Activated CD8-positive, alpha-beta T cell treated with anti-CD3 and anti-CD28 coated beads for 36 hours (primary cell): Measurements from ENCODE around the gene CCDC92. TPM values are rescaled to one million over a fixed set of nuclear protein-coding genes. Genes with fewer than 3 reads are reported as not detected.

Experiments used
- ATAC-seq: fragments of 200-7000 bp; cut with Tn5 transposase; one replicate; pipeline ENCODE4 v1.10.0; 2021; ENCODE audit warnings: mild to moderate bottlenecking, moderate library complexity
- CTCF ChIA-PET: fragments of 350-600 bp; sonication (Branson Sonifier 250); formaldehyde crosslinking; loops from one replicate; lab custom pipeline; 2021; ENCODE audit warnings: antibody characterized with exemption; lab: Charles Lee
- POLR2A ChIA-PET: fragments of 350-600 bp; sonication (Branson Sonifier 250); formaldehyde crosslinking; loops from one replicate; lab custom pipeline; 2021; ENCODE audit warnings: antibody characterized with exemption; lab: Charles Lee
- DNase-seq: peaks from one replicate; pipeline ENCODE4 v3.0.0-alpha.2; 2020
- H3K27ac Mint-ChIP-seq: one replicate; pipeline ENCODE4 v1.8.0; 2021; ENCODE audit warnings: mild to moderate bottlenecking, mixed read lengths
- H3K27me3 Mint-ChIP-seq: one replicate; pipeline ENCODE4 v1.8.0; 2021; ENCODE audit warnings: mixed read lengths
- H3K36me3 Mint-ChIP-seq: one replicate; pipeline ENCODE4 v1.8.0; 2021; ENCODE audit warnings: low read depth, mixed read lengths
- H3K4me1 Mint-ChIP-seq: one replicate; pipeline ENCODE4 v1.8.0; 2021; ENCODE audit warnings: low read depth, mixed read lengths
- H3K4me3 Mint-ChIP-seq: one replicate; pipeline ENCODE4 v1.8.0; 2021; ENCODE audit warnings: mild to moderate bottlenecking, moderate library complexity, mixed read lengths
- H3K9me3 Mint-ChIP-seq: one replicate; pipeline ENCODE4 v1.8.0; 2021; ENCODE audit warnings: mixed read lengths
- intact Hi-C: fragments of 100-400 bp; cut with micrococcal nuclease; formaldehyde crosslinking; loops from one replicate; pipeline ENCODE4 v1.10.0; 2022
- total RNA-seq, 2 experiments: library from RNA; stranded (reverse); gene quantifications; one replicate each; pipeline ENCODE4 v1.2.3, GENCODE V29; 2021
- TF ChIP-seq, protein P1 (sequence below): fragments of 200-600 bp; IDR thresholded peaks from one replicate; pipeline ENCODE4 v1.8.0; 2022; ENCODE audit warnings: antibody characterized with exemption, mild to moderate bottlenecking

Gene CCDC92
- total RNA-seq, 2 experiments from 2014 or later, result 4.0 to 6.2 TPM

DNA sequence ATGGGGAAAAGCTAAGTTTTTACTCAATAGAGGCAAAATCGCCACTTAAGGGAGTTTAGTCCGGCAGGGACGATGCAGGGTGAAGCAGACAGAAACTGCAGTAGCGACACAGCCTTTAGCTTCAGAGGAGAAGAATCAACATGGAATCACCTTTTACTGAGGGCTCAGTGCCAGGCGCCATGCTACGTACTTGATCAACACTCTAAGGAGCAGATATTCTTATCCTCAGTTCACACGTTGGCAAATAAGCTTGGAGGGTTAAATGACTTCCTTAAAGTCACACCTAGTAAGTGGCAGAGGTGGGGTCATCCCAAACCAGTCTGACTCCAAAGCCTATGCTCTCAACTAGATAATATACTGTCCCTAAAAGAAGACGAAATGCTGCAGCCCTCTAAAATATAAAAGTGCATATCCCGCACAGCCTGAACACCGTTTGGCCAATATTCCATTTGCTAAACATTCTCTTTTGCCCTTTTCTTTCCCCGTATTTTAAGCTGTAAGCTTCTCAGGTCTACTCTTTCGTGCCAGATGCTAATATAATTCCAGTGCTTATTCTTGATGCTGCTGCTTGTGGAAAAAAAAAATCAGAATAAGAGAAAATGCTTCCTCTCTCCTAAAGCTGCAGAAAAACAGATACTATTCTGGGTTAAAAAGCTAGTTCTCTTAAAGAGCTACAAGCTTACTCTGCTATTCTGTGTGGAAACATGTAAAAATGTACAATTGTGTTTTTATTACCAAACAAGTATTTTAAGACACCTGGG is 10.9 kb downstream of the CCDC92 start:
- ATAC-seq (no peak), DNase-seq (no peak)
- no peak overlapping the region for H3K27ac Mint-ChIP-seq
- H3K27me3 Mint-ChIP-seq, result no peaks in the 10 kb centered on the region
- no peaks in the 10 kb centered on the region for H3K36me3 Mint-ChIP-seq
- intact Hi-C loops, result no loop called here
- CTCF ChIA-PET, result interaction anchor here (1.0 to 2.1 kb wide), 4 partner anchors 20 to 57 kb away, joined by 3 to 7 read pairs (median 6); no protein-coding TSS in a partner anchor
- no peak overlapping the region for H3K4me3 Mint-ChIP-seq
- POLR2A ChIA-PET, result interaction anchor here (1.1 to 1.2 kb wide), 2 partner anchors 10 to 53 kb away, joined by 3 to 4 read pairs; no protein-coding TSS in a partner anchor
- TF ChIP-seq, protein P1, sequence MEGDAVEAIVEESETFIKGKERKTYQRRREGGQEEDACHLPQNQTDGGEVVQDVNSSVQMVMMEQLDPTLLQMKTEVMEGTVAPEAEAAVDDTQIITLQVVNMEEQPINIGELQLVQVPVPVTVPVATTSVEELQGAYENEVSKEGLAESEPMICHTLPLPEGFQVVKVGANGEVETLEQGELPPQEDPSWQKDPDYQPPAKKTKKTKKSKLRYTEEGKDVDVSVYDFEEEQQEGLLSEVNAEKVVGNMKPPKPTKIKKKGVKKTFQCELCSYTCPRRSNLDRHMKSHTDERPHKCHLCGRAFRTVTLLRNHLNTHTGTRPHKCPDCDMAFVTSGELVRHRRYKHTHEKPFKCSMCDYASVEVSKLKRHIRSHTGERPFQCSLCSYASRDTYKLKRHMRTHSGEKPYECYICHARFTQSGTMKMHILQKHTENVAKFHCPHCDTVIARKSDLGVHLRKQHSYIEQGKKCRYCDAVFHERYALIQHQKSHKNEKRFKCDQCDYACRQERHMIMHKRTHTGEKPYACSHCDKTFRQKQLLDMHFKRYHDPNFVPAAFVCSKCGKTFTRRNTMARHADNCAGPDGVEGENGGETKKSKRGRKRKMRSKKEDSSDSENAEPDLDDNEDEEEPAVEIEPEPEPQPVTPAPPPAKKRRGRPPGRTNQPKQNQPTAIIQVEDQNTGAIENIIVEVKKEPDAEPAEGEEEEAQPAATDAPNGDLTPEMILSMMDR, result no peak
- H3K9me3 Mint-ChIP-seq, result no peaks in the 10 kb centered on the region
- H3K4me1 Mint-ChIP-seq, result peaks cover 3% of the 10 kb centered on the region

DNA sequence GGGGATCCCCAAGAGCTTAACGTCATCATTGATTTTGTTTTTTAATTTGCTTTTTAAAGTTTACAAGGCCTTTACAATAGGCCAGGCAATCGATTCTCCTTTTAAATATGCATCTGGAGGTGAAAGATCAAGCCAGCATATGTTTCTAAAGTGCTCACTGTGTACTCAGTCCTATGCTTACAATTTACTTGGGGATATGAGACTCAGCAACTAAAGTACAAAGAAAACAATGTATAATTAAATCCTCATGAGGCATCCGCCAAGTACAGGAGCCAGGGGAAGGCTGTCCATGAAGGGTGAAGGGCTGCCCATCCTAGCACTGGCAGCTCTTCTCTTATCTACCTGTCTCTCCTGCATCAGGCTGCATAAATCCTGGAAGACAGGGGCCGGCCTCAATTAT is 11.8 kb downstream of the CCDC92 start:
- POLR2A ChIA-PET, result interaction anchor here (1.1 kb wide), 1 partner anchor 11 kb away, joined by 3 read pairs; no protein-coding TSS in a partner anchor
- CTCF ChIA-PET, result interaction anchor here (0.6 to 1.1 kb wide), 5 partner anchors 15 to 71 kb away, joined by 3 to 4 read pairs (median 3); no protein-coding TSS in a partner anchor
- Mint-ChIP-seq H3K4me1 (peaks cover 3% of the 10 kb centered on the region), H3K27me3 (no peaks in the 10 kb centered on the region), H3K27ac (no peak overlapping the region), H3K4me3 (no peak overlapping the region), H3K9me3 (no peaks in the 10 kb centered on the region), H3K36me3 (no peaks in the 10 kb centered on the region)
- intact Hi-C loops, result no loop called here
- DNase-seq (no peak), ATAC-seq (no peak)
- TF ChIP-seq, protein P1, result no peak

DNA sequence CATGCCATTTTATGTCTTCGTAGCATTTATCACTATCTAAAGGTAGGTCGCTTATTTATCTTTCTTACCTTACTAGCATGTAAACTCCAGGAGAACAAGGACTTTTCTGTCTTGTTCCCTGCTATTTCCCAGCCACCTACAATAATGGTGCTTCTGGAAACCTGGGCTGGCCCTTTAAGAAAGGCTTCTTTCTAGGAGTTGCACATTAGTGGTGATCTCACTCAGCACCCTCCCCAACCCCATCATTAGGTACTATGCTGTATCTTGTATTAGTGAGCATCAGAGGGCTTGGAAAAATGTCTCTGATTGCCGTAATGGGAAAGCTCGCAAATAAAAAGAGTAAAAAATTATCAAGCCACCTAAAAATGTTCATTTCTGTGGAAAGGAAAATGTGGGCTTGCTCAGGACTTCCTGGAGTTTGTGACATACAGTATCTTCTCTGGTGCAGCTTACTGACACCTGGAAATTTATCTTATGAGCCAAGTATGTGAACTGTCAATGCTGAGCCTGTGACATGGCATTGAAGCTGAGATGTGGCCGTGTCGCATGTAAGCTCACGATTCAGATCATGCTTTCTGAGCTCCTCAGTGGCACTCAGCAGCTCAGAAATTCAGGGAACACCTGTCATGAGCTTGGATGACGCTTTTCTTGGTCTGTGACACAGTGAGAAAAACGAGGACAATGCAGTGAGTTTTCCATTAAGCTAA is 12.4 kb downstream of the CCDC92 start:
- intact Hi-C loops, result no loop called here
- TF ChIP-seq, protein P1, result no peak
- ChIA-PET CTCF (interaction anchor here (0.6 to 1.1 kb wide), 4 partner anchors 14 to 72 kb away, joined by 3 to 4 read pairs (median 4); no protein-coding TSS in a partner anchor), POLR2A (interaction anchor here (1.1 kb wide), 1 partner anchor 11 kb away, joined by 3 read pairs; no protein-coding TSS in a partner anchor)
- Mint-ChIP-seq H3K36me3 (no peaks in the 10 kb centered on the region), H3K4me3 (no peak overlapping the region), H3K4me1 (peaks cover 3% of the 10 kb centered on the region), H3K27me3 (no peaks in the 10 kb centered on the region), H3K27ac (no peak overlapping the region), H3K9me3 (no peaks in the 10 kb centered on the region)
- ATAC-seq (no peak), DNase-seq (no peak)

DNA sequence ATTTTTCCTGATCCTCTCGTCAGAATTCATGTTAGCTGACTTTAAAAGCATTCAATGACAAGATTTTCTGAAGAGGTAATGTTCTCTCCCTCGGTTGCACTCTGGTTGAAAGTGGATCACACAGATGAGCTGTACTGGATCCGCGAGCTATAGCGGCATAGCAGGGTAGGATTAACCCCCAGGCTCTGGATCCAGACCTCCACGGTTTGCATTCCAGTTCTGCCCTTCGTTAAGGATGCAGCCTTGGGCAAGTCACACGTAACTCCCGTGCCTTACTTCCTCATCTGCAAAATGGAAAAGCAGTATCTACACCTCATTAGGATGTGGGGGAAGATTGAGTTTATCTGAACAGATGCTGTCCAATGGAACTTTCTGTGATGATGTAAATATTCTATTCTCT is 13.8 kb downstream of the CCDC92 start:
- ATAC-seq (no peak), DNase-seq (no peak)
- H3K36me3 Mint-ChIP-seq, result no peaks in the 10 kb centered on the region
- no peaks in the 10 kb centered on the region for H3K9me3 Mint-ChIP-seq
- TF ChIP-seq, protein P1, result no peak
- POLR2A ChIA-PET, result no interaction called here
- intact Hi-C loops, result no loop called here
- H3K4me1 Mint-ChIP-seq, result peaks cover 3% of the 10 kb centered on the region
- H3K27me3 Mint-ChIP-seq, result no peaks in the 10 kb centered on the region
- H3K4me3 Mint-ChIP-seq, result no peak overlapping the region
- no peak overlapping the region for H3K27ac Mint-ChIP-seq
- CTCF ChIA-PET, result interaction anchor here (1.0 to 2.4 kb wide), 3 partner anchors 10 to 28 kb away, joined by 3 to 7 read pairs (median 3); no protein-coding TSS in a partner anchor
